Measurements from ENCODE around the gene ADK.

Gene ADK

DNA sequence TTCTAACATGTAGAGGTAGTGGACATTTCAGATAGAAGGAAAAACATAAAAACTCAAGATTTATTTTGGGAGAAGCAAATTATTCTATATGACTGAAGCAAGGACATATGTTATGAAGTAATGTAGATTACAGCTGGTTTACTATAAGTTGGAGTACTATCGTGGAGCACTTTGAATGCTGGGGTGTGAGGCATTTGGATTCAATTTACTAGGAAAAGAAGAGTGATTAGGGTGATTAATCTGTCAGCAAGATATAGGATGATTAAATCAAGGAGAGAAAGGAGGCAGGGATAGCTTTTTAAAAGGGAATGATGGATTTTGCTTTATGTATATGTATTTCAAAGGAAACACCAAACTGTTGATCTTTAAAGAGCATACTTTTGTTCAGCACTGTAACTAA lies 356.9 kb downstream of the ADK start:
- H3K4me3 ChIP-seq (ENCODE audit: low read depth, low read length): no peak overlapping the region
- no peak for DNase-seq (ENCODE audit: low read depth)
- TF ChIP-seq, protein P1, sequence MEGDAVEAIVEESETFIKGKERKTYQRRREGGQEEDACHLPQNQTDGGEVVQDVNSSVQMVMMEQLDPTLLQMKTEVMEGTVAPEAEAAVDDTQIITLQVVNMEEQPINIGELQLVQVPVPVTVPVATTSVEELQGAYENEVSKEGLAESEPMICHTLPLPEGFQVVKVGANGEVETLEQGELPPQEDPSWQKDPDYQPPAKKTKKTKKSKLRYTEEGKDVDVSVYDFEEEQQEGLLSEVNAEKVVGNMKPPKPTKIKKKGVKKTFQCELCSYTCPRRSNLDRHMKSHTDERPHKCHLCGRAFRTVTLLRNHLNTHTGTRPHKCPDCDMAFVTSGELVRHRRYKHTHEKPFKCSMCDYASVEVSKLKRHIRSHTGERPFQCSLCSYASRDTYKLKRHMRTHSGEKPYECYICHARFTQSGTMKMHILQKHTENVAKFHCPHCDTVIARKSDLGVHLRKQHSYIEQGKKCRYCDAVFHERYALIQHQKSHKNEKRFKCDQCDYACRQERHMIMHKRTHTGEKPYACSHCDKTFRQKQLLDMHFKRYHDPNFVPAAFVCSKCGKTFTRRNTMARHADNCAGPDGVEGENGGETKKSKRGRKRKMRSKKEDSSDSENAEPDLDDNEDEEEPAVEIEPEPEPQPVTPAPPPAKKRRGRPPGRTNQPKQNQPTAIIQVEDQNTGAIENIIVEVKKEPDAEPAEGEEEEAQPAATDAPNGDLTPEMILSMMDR (IDR thresholded peaks at IDR 0.05; ENCODE audit: low read depth, low read length, missing control alignments): no peak

DNA sequence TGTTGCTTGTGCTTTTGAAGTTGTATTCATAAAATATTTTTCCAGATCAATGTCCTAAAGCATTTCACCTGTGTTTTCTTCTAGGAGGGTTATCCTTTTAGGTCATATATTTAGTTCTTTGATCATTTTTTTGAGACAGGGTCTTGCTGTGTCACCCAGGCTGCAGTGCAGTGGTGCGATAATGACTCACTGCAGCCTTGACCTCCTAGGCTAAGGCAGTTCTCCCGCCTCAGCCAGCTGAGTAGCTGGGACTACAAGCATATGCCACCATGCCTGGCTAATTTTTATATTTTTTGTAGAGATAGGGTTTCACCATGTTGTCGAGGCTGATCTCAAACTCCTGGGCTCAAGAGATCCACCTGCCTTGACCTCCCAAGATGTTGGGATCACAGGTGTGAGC lies 359.6 kb downstream of the ADK start:
- DNase-seq (ENCODE audit: low read depth): no peak
- TF ChIP-seq, protein P1 (IDR thresholded peaks at IDR 0.05; ENCODE audit: low read depth, low read length, missing control alignments): no peak
- H3K4me3 ChIP-seq (ENCODE audit: low read depth, low read length): no peak overlapping the region

DNA sequence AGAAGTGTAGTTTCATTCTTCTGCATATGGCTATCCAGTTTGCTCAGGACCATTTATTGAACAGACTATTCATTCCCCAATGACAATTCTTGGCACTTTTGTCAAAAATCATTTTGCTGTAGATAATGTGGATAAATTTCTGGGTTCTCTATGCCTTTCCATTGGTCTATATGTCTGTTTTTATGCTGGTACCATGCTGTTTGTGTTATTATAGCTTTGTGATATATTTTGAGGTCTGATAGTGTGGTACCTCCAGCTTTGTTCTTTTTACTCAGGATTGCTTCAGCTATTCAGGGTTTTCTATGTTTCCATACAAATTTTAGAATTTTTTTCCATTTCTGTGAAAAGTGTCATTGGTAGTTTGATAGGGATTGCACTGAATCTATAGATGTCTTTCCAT lies 360.0 kb downstream of the ADK start:
- no peak for DNase-seq (ENCODE audit: low read depth)
- H3K4me3 ChIP-seq (ENCODE audit: low read depth, low read length): no peak overlapping the region
- TF ChIP-seq, protein P1 (IDR thresholded peaks at IDR 0.05; ENCODE audit: low read depth, low read length, missing control alignments): no peak

DNA sequence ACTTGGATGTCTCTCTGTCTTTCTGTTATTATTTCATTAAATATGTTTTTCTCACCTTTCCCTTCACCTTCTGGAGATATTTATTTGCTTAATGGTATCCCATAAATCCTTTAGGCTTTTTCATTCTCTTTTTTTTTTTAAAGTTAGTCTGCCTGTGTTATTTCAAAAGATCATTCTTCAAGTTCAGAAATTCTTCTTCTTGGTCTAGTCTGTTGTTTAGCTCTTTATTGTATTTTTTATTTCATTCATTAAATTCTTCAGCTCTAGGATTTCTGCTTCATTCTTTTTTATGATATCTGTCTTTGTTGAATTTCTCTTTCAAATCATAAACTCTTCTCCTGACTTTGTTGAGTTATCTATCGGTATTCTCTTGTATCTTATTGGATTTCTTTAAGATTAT lies 363.3 kb downstream of the ADK start:
- H3K4me3 ChIP-seq (ENCODE audit: low read depth, low read length): no peak overlapping the region
- TF ChIP-seq, protein P1 (IDR thresholded peaks at IDR 0.05; ENCODE audit: low read depth, low read length, missing control alignments): no peak
- DNase-seq (ENCODE audit: low read depth): no peak

DNA sequence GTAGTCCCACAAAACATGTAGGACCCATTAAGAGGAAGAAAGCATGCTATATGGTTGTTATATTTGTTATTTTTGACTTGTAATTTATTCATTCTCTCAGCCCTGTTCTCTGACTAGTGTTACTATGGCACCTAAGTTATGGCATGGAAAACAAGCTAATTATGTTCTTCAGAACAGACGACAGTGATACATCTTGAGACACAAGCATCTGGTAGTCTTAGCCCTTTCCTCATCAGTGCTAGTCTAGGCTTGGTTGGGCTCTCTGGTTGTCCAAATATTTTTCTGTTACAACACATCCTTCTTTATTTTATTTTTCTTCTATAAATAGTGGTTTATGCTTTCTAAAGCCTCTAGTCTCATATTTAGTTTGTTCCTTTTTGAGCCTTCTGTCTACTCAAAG lies 367.0 kb downstream of the ADK start:
- no peak for DNase-seq (ENCODE audit: low read depth)
- TF ChIP-seq, protein P1 (IDR thresholded peaks at IDR 0.05; ENCODE audit: low read depth, low read length, missing control alignments): no peak
- H3K4me3 ChIP-seq (ENCODE audit: low read depth, low read length): no peak overlapping the region

DNA sequence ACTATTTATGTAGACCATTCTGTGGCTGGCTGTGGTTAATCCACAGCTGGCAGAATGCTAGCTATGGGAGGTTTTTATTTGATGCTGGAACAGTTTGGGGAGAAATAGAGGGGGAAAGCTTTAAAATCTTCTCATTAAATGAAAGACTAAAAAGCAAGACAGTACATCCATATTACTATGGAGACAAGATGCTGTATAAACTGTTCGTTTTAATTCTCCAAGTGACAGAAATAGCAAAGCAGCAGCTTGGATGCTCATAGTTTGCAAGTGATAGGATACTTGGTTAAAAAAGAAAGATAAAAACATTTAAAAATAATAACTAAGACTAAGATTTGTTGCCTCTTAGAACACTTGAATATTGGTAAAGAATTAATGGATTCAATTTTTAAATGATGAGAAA lies 370.5 kb downstream of the ADK start:
- TF ChIP-seq, protein P1 (IDR thresholded peaks at IDR 0.05; ENCODE audit: low read depth, low read length, missing control alignments): no peak
- DNase-seq (ENCODE audit: low read depth): no peak

DNA sequence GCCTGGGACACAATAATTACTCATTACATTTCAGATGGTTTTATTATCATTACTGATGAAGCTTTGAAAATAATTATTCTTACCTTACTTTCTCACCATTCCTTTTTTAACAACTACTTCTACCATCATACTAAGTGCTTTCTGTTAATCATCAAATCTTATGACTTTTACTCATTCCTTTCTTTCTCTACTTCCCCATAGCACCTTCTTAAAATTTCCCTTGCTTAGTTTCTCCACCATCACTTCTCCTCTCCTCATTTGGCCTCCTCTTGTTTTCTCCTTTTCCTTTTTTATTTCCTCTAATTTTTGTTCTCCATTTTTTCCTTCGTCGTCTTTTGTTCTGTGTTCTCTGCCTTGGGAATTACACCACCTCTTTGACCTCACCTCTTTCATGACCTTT lies 372.2 kb downstream of the ADK start:
- H3K4me3 ChIP-seq (ENCODE audit: low read depth, low read length): no peak overlapping the region
- TF ChIP-seq, protein P1 (IDR thresholded peaks at IDR 0.05; ENCODE audit: low read depth, low read length, missing control alignments): no peak
- no peak for DNase-seq (ENCODE audit: low read depth)

More for the DNA sequence above, 370.5 kb downstream of the ADK start:
- H3K4me3 ChIP-seq (ENCODE audit: low read depth, low read length): no peak overlapping the region

Data from GM12864 (cell line).